HG03060 (cell line): ENCODE results near the gene NAA40.
A peak's percentile ranks its signal among the peaks of the same experiment; 100 is the strongest.

ENCODE experiments used
- ATAC-seq: cut with Tn5 transposase; IDR thresholded peaks from one replicate; pipeline ENCODE4 v1.9.1; 2021; ENCODE audit warnings: low read depth, moderate number of reproducible peaks; ENCODE audit not compliant: unreplicated experiment

Gene NAA40

DNA sequence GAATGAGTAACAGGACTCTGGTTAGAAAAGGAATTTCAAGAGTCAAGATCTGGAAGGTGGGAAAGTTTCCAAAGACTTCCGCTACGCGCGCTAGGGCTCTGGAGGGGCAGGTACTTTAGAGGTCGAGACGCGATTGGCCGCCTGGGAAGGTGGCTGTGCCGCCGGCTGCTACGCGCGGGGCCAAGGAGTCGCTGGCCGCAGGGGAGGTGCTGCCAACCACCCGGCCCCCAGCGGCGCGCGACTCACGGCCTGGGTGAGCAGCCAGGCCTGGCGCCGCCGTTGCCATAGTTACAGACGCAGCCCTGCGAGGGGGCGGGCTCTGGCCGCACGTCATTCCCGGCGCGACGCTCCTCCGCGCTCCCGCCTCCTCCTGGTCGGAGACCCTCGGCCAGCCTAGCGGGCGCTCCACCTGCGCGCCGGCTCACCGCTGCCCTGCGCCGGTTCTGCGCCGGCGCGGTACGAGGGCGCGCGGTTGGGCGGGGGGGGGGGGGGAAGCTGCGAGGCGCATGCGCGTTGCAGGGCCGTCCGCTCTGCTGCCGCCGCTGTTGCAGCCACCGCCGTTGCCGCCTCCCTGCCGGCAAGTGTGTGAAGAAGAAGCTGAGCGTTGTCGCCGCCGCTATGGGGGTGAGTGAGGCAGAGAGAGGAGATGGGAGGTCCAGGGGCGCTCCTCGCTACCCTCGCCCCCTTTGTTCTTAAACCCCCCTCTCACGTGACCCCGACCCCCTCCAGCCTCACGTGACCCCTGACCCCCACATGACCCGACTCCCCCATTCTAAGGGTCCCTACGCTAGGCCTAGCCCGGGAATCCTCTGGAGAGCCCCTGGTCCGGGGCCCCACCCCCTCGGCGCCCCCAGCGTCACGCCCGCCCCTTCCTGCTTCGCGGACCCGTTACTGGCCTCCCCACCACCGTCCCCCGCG lies at the start of gene NAA40:
Gene NAA40, plus strand, starts transcription at position 524 of the 918 bp plus-strand sequence. Its CDS starts 95 bp downstream, at position 619.
- ATAC-seq = peak; percentile 86

DNA sequence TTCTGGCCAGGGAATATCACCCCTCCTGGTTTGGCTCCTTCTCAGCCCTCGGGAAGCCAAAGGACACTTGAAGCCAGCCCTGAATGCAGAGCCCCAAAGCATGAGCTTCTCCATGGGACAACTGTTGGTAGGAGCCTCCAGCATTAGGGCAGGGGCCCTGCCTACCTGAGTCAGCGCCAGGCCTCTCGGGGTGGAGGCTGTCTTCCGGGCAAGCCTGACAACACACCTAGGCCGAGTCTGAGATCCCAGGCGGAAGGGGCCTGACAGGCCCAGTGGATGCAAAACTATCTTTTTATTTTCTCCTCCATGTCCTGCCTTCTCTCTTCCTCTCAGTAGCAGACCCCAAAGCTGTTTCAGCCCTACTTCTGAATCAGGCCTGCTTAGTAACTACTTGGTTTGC lies 49.5 kb upstream of the NAA40 start:
- ATAC-seq = no peak

DNA sequence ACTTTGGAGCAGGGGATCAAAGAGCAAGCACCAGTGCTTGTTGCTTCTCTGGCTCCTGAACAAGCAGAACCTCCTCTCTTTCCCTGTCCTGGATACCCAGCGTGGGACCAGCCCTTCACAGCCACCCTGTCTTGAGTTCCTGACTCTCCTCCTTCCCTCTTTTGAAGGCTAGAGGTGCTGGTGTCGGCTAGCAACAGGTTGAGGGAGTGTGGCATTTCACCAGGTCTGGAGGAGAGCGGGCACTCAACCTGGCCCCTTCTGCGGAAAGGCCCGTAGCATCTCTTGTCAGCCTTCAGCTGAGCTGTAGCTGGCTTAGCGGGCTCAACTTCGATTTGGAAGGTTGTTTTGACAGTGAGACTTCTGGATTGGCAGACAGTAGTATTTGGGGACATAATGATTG lies 48.4 kb upstream of the NAA40 start:
- no peak for ATAC-seq

DNA sequence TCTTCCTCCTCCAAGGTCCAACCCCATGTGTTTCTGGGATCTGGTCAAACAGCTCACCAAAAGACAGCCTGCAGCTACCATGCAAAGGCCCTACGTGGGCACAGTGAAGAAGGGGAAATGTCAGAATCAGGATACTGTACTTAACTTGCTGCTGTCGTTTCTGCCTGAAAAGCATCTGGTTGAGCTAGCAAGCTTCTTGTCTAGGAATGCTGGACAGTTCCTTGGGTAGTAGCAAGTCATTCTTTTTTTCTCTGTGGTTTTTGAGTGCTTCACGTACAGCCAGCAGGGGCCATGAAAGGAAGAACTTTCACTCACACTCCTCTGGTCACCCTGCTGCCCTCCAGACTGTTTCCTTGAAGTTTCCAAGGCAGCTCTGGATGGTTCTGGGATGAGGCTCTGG lies 46.6 kb upstream of the NAA40 start:
- ATAC-seq = no peak

DNA sequence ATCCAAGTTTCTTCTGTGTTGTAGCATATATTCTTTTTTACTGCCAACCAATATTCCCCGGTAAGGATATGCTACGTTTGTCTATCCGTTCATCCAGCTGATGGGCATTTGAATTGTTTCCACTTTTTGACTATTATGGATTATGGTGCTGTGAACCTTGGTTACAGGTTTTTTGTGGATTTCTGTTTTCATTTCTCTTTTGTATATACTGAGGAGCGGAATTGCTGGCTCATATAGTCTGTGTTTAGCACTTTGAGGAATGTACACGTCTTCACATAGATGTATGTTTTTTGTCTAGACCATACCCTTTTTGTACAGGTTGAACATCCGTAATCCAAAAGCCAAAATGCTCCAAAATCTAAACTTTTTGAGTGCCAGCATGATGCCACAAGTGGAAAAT lies 45.4 kb upstream of the NAA40 start:
- no peak for ATAC-seq

DNA sequence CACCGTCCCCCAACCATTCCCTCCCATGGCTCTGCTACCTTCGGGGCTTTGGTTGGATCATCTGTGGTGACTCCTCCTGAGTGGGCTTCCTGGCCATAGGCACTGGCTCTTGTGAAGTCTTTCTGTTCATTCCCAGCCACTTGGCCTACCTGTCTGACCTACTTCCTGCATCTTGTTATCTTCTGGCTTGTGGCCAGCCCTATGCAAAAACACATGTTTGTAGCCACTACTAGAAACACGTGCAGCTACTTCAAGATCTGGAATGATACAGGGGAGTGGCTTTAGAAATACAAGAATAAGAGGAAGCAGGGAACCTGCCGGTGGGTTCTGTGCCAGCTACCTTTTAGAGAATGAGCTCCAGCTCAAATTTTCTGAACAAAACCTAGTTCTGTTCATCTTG lies 42.7 kb upstream of the NAA40 start:
- ATAC-seq = no peak

DNA sequence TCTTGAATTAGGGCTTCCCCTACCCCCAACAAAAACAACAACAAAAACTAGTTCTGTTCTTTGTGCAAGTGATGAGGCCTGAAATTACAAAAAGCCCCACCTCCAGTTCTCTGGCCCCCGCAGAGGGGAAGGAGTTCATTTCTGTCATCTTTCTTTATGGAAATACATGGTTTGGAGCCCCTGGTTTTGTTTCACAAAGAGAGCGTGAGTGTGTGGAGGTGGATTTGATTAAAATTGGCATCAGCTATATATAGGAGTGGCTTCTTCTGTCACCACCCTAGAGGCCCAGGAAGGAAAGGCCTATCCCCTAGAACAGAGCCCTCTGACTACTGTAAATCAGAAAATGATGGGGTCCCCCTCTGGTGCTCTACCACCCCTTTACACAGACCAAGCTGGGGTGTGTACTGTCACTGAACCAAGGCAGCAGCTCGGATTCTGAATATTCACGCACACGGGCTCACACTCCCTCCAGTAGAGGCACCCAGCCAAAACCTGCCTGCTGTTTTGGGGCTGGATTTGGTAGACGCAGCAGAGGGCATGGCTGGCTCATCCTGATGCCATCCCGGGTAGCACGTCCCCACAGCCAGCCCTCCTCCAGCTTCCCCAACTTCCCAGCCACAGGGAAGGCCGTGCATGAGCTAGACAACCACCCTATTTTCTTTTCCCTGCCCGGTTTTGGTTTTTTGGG lies 41.2 kb upstream of the NAA40 start:
- no peak for ATAC-seq

DNA sequence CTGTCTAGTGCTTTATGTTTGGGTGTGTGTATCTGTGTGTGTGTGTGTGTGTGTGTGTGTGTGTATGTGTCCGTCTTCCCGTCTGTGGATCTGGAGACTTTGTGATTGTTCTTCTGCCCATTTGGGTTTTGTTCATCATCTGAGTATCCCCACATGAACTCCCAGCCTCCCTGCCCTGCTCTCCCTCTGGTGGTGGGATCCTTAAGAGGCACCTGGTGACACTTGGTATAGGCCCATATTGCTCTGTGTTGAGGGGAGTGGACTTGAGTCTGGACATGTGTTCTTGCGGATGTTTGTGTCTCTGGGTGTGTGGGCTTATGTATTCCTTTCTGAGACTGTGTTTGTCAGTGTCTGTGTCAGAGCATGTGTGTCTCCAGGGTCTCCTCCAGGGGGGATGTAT lies 37.1 kb upstream of the NAA40 start:
- ATAC-seq = no peak

DNA sequence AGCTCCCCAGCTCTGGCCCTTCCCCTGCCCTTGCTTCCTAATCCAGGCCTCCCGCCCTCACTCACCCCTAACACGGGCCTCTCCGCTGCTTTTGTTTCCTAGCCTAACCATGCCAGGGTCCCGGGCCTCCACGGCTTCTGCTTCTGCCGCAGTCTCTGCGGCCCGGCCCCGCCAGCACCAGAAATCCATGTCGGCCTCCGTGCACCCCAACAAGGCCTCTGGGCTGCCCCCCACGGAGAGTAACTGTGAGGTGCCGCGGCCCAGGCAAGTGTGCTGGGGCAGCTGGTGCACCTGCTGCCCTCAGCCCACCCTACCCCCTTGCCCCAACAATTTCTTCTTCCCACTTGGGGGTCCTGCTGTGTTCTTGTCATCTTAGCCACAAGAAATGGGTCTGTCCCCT lies 34.9 kb upstream of the NAA40 start:
- no peak for ATAC-seq

DNA sequence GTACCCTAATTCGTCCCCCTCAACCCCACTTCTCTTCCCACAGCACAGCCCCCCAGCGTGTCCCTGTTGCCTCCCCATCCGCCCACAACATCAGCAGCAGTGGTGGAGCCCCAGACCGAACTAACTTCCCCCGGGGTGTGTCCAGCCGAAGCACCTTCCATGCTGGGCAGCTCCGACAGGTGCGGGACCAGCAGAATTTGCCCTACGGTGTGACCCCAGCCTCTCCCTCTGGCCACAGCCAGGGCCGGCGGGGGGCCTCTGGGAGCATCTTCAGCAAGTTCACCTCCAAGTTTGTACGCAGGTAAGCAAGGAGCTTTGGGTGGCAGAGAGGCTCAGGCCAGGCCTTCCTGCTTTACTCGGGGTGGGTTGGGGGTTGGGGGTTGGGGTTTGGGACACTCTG lies 34.1 kb upstream of the NAA40 start:
- no peak for ATAC-seq

DNA sequence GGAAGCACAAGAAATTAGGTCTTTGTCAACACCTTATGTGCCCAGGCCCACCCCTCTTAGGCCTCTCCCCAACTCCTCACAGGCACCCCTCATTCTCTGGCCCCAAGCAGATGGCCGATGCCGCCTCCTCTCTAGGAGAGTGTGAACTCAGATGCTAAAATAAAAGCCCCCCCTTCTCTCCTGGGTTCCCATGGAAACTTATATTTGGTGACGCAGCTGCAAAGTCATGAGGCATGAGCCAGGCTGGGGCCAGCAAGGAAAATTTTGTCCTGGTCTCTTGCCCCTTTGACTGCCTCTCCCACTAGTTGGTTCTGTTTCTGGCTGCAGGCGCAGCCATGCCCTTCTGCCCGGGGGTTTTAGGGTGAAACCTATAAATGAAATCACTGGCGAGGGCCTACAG lies 33.6 kb upstream of the NAA40 start:
- no peak for ATAC-seq

DNA sequence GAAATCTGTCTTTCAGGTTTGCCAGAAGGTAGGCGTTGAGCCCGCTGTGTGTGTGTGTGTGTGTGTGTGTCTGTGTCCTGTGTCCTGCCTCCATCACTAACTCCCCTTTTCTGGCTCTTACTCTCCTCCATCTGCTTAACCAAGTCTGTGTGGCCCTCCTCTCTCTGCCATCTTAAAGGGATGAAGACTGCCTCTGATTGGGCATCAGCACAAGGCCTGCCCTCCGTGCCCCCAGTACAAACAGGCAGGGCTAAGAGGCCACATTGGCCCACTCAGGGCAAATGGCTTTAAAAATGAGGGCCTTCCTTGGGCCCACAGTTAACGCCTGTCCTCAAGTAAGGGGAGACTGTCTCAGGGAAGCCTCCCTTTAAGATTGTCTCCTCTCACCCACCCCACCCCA lies 32.7 kb upstream of the NAA40 start:
- no peak for ATAC-seq

DNA sequence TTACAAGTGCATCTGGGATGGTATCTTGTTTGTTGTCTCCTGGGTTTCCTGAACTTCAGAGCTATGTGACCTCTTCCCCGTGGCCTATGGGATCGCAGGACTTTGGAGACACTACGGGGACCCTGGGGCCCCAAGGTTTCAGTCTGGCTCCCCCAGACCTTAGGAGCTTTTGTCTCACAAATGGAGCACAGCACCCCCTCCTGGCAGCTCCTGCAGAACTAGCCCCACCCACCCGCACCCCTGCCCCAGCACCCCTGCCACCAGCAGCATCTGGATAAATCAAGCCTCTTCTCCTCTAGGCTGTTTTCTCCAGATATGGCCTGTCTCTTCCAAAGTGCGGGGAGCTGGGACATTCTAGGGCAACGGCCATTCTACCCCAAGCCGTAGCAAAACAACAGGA lies 32.2 kb upstream of the NAA40 start:
- no peak for ATAC-seq

DNA sequence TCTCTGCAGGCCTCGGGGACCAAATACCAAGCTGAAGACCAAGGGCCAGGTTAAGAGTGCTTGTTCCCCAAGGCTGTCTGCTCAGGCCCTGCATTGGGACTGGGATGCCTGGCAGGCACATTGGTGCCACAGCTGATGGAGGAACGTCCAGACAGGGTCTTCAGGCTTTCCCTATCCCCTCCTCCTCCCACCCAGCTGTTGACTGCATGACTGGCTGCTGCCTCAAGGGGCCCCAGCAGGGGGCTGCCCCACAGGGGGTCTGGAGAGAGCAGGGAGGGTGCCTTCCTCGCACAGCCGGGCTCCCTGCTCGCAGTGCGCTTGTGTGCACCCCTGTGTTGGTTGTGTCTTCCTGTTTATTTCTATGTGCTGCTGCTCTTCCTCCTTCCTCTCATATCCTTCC lies 31.7 kb upstream of the NAA40 start:
- no peak for ATAC-seq

DNA sequence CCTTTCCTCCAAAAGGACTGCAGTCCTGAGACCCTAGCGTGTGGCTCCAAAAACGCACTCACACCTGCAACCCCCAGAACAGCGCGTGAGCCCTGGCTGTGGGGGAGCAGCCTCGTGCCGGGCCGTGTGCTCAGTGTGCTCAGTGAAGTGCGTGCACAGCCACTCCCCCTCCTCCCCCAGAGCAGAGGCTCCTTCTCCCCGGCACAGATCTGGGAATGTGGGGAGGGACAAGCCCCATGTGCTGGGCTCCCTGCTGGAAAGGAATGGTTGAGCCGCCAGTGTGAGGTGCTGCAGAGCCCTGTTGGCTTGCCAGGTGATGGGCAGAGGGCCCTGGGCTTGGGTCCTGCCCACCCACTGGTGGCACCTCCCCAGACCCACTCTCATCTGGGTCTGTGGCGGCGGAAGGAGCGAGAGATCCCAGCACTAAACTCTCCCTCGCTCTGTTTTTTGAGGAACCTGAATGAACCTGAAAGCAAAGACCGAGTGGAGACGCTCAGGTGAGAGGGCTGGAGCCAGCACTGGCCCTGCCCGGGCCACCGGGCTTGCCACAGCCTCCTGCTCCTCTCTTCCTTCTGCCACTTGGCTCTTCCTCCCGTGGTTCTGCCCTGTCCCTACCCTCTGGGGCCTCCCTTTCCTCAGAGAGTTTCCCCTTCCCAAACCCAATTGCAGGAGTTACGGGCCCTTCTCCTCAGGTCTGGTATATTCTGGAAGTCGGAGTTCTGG lies 30.8 kb upstream of the NAA40 start:
- no peak for ATAC-seq

DNA sequence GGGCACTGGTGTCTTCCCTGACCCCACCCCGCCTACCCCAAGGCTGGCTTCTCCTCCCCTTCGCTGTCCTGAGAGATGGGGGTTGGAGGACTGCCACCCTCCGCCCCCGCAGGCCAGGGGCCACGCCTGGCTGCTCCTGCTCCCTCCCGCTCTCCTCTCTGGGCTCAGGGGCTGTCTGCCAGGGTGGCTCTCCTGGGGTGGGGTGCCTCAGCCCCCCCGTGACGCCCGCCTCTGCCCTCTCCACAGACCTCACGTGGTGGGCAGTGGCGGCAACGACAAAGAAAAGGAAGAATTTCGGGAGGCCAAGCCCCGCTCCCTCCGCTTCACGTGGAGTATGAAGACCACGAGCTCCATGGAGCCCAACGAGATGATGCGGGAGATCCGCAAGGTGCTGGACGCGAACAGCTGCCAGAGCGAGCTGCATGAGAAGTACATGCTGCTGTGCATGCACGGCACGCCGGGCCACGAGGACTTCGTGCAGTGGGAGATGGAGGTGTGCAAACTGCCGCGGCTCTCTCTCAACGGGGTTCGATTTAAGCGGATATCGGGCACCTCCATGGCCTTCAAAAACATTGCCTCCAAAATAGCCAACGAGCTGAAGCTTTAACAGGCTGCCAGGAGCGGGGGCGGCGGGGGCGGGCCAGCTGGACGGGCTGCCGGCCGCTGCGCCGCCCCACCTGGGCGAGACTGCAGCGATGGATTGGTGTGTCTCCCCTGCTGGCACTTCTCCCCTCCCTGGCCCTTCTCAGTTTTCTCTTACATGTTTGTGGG lies 30.0 kb upstream of the NAA40 start:
- ATAC-seq = no peak

DNA sequence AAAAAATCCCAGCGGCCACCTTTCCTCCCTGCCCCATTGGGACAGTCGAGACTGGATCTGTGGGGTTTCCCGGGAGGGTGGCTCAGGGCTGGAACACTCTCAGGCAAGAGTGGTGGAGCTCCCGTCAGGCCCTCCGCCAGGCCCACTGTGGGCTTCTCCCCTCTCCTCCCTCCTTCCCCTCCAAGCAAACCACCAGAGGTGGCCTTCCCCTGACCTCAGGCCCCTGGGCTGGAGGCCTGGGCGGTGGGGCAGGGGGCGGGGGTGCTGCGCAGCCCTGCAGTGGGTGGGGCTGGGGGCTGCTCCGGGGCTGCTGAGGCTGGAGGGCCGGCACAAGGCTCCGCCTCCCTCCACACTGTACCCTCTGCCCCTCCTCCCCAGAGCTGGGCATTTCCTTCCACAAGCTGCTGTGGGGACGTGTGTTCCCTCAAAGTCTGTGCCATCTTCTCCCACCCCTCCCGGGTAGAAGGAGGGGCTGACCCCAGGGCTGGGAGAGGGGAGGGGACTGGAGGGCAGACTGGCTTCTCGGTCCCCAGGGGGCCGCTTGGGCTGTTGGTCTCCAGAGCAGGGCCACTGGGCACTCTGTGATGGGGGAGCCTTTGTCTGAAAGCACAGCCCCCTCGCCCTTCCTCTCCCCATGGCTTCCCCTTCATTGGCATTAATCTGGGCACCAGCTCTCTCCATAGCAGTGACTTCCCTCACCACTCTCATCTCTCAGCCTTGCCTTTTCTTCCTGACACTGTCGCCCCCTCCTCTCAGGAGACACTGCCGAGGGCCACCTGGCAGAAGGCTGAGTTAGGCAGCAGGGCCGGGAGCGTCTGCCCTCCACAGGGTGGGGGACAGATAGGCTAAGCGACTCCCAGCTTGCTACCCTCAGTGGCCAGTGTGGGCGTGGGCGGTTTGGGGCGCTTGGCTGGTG lies 29.0 kb upstream of the NAA40 start:
- no peak for ATAC-seq

DNA sequence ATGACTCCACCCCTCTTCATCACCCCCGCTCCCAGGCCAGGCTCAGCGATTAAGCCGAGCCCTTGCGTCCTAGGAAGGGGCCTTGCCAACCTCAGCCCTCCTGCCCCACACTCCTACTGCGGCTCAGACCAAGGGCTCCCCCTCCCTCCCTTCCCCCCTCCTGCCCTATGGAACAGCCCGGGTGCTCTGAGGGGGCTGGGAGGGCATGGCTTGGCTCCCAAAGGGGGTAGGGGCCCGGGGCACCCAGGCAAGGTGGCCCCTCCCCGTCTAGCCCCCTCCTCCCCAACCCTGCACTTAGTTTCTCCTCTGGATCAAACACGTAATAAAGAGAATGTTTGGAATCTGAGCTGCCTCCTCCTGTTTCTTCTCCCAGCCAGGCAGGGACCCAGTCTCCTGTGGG lies 28.1 kb upstream of the NAA40 start:
- ATAC-seq = no peak

DNA sequence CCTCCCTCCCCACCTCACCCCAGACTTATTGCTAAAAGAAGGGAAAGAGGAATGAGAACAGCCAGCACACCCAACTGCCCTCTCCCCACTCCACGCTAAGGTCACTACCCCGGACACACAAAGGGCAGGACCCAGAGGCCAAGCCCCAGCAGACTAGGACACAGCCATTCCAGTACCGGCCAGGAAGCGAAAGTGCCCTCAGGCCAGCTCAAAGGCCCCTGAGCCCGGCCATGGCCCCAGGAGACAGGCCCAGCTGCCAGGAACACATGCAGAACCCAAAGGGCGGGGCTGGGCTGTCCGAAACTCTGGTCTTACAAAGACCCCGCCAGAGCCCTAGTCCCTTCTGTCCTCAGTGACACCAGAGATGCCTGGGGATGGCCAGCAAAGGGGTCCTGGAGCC lies 27.4 kb upstream of the NAA40 start:
- no peak for ATAC-seq

DNA sequence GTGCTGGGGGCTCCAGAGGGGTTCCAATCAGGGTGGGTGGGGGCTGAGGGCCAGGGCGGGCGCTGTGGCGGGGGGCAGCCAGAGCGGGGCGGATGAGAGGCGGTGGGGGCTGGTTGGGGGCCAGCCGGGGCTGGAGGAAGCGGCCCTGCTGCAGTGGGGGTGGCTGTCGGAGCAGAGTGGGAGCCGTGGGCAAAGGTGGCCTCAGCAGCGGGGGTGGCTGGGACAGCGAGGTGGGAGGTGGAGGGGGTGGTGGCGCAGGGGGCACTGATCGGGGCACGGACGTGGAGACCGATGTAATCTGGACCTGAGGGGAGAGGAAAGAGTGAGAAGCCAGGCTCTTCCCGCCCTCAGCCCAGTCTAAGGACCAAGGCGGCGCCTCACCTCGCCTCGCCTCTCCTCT lies 26.9 kb upstream of the NAA40 start:
- no peak for ATAC-seq
